ENCODE data around the gene HOXD8.

The HOXD8 gene

GRCh38 chr2:176146101-176146500, 16.6 kb downstream of the HOXD8 start:
- no peaks in the 10 kb centered on the region for H3K36me3 ChIP-seq (ENCODE audit: control insufficient read depth, insufficient read depth, low read length)
- H3K9me3 ChIP-seq (ENCODE audit: control insufficient read depth, low read length): no peaks in the 10 kb centered on the region
- no peaks in the 10 kb centered on the region for H3K4me1 ChIP-seq (ENCODE audit: control insufficient read depth, insufficient read depth, low read length, poor library complexity, severe bottlenecking)
- no peak overlapping the region for H3K4me3 ChIP-seq (ENCODE audit: extremely low read depth, insufficient read depth, low read length, poor library complexity, severe bottlenecking)
- WGBS, 2 experiments (ENCODE audit: insufficient coverage in 2 of 2): no CpG with 5 or more reads among the region's 6 CpGs
- H3K27ac ChIP-seq (ENCODE audit: low read depth, low read length, severe bottlenecking): no peak overlapping the region

- Histone ChIP-seq H3K4me1 (ENCODE audit: control insufficient read depth, insufficient read depth, low read length, poor library complexity, severe bottlenecking) (no peaks in the 10 kb centered on the region), H3K4me3 (ENCODE audit: extremely low read depth, insufficient read depth, low read length, poor library complexity, severe bottlenecking) (no peak overlapping the region), H3K36me3 (ENCODE audit: control insufficient read depth, insufficient read depth, low read length) (no peaks in the 10 kb centered on the region), H3K27ac (ENCODE audit: low read depth, low read length, severe bottlenecking) (no peak overlapping the region), H3K9me3 (ENCODE audit: control insufficient read depth, low read length) (no peaks in the 10 kb centered on the region)
Observed at GRCh38 chr2:176146645-176147044, 17.1 kb downstream of the HOXD8 start.

- H3K9me3 ChIP-seq (ENCODE audit: control insufficient read depth, low read length): no peaks in the 10 kb centered on the region
- no peak overlapping the region for H3K27ac ChIP-seq (ENCODE audit: low read depth, low read length, severe bottlenecking)
- no peaks in the 10 kb centered on the region for H3K4me1 ChIP-seq (ENCODE audit: control insufficient read depth, insufficient read depth, low read length, poor library complexity, severe bottlenecking)
- no peaks in the 10 kb centered on the region for H3K36me3 ChIP-seq (ENCODE audit: control insufficient read depth, insufficient read depth, low read length)
- no peak overlapping the region for H3K4me3 ChIP-seq (ENCODE audit: extremely low read depth, insufficient read depth, low read length, poor library complexity, severe bottlenecking)
- 8 to 12% methylated on average over 14 to 16 of the region's 32 CpGs for WGBS, 2 experiments (ENCODE audit: insufficient coverage in 2 of 2)
Observed at GRCh38 chr2:176147210-176147799, 17.8 kb downstream of the HOXD8 start.

- H3K4me1 ChIP-seq (ENCODE audit: control insufficient read depth, insufficient read depth, low read length, poor library complexity, severe bottlenecking): no peaks in the 10 kb centered on the region
- 3 to 5% methylated on average over 18 to 19 of the region's 31 CpGs for WGBS, 2 experiments (ENCODE audit: insufficient coverage in 2 of 2)
- no peaks in the 10 kb centered on the region for H3K9me3 ChIP-seq (ENCODE audit: control insufficient read depth, low read length)
- no peak overlapping the region for H3K4me3 ChIP-seq (ENCODE audit: extremely low read depth, insufficient read depth, low read length, poor library complexity, severe bottlenecking)
- no peaks in the 10 kb centered on the region for H3K36me3 ChIP-seq (ENCODE audit: control insufficient read depth, insufficient read depth, low read length)
- no peak overlapping the region for H3K27ac ChIP-seq (ENCODE audit: low read depth, low read length, severe bottlenecking)
Observed at GRCh38 chr2:176147800-176148496, 18.4 kb downstream of the HOXD8 start.

GRCh38 chr2:176148751-176149421, 19.4 kb downstream of the HOXD8 start:
- H3K4me1 ChIP-seq (ENCODE audit: control insufficient read depth, insufficient read depth, low read length, poor library complexity, severe bottlenecking): no peaks in the 10 kb centered on the region
- H3K9me3 ChIP-seq (ENCODE audit: control insufficient read depth, low read length): no peaks in the 10 kb centered on the region
- H3K36me3 ChIP-seq (ENCODE audit: control insufficient read depth, insufficient read depth, low read length): no peaks in the 10 kb centered on the region
- WGBS, 2 experiments (ENCODE audit: insufficient coverage in 2 of 2): 16 to 27% methylated on average over 8 to 9 of the region's 11 CpGs
- H3K27ac ChIP-seq (ENCODE audit: low read depth, low read length, severe bottlenecking): no peak overlapping the region
- H3K4me3 ChIP-seq (ENCODE audit: extremely low read depth, insufficient read depth, low read length, poor library complexity, severe bottlenecking): no peak overlapping the region

GRCh38 chr2:176149481-176149938, 20.0 kb downstream of the HOXD8 start:
- Histone ChIP-seq H3K27ac (ENCODE audit: low read depth, low read length, severe bottlenecking) (no peak overlapping the region), H3K4me3 (ENCODE audit: extremely low read depth, insufficient read depth, low read length, poor library complexity, severe bottlenecking) (no peak overlapping the region)
- WGBS, 2 experiments (ENCODE audit: insufficient coverage in 2 of 2): 8 to 10% methylated on average over 21 to 22 of the region's 22 CpGs

GRCh38 chr2:176149939-176150583, 20.6 kb downstream of the HOXD8 start:
- Histone ChIP-seq H3K9me3 (ENCODE audit: control insufficient read depth, low read length) (no peaks in the 10 kb centered on the region), H3K36me3 (ENCODE audit: control insufficient read depth, insufficient read depth, low read length) (no peaks in the 10 kb centered on the region), H3K4me1 (ENCODE audit: control insufficient read depth, insufficient read depth, low read length, poor library complexity, severe bottlenecking) (no peaks in the 10 kb centered on the region), H3K4me3 (ENCODE audit: extremely low read depth, insufficient read depth, low read length, poor library complexity, severe bottlenecking) (no peak overlapping the region), H3K27ac (ENCODE audit: low read depth, low read length, severe bottlenecking) (no peak overlapping the region)
- 11 to 14% methylated on average over 12 to 20 of the region's 24 CpGs for WGBS, 2 experiments (ENCODE audit: insufficient coverage in 2 of 2)

More at GRCh38 chr2:176149481-176149938, 20.0 kb downstream of the HOXD8 start:
- Histone ChIP-seq H3K36me3 (ENCODE audit: control insufficient read depth, insufficient read depth, low read length) (no peaks in the 10 kb centered on the region), H3K4me1 (ENCODE audit: control insufficient read depth, insufficient read depth, low read length, poor library complexity, severe bottlenecking) (no peaks in the 10 kb centered on the region), H3K9me3 (ENCODE audit: control insufficient read depth, low read length) (no peaks in the 10 kb centered on the region)

- peak overlapping the region; percentile 0 for H3K4me3 ChIP-seq (ENCODE audit: extremely low read depth, insufficient read depth, low read length, poor library complexity, severe bottlenecking)
- H3K9me3 ChIP-seq (ENCODE audit: control insufficient read depth, low read length): no peaks in the 10 kb centered on the region
- no peak overlapping the region for H3K27ac ChIP-seq (ENCODE audit: low read depth, low read length, severe bottlenecking)
- WGBS, 2 experiments (ENCODE audit: insufficient coverage in 2 of 2): 18 to 19% methylated on average over 9 to 10 of the region's 14 CpGs
- no peaks in the 10 kb centered on the region for H3K36me3 ChIP-seq (ENCODE audit: control insufficient read depth, insufficient read depth, low read length)
- H3K4me1 ChIP-seq (ENCODE audit: control insufficient read depth, insufficient read depth, low read length, poor library complexity, severe bottlenecking): no peaks in the 10 kb centered on the region
Observed at GRCh38 chr2:176150584-176151441, 21.3 kb downstream of the HOXD8 start.

- no peaks in the 10 kb centered on the region for H3K36me3 ChIP-seq (ENCODE audit: control insufficient read depth, insufficient read depth, low read length)
- H3K4me1 ChIP-seq (ENCODE audit: control insufficient read depth, insufficient read depth, low read length, poor library complexity, severe bottlenecking): no peaks in the 10 kb centered on the region
- no peak within 1 kb of the TSS for H3K27ac ChIP-seq (ENCODE audit: low read depth, low read length, severe bottlenecking)
- H3K9me3 ChIP-seq (ENCODE audit: control insufficient read depth, low read length): no peaks in the 10 kb centered on the region
- H3K4me3 ChIP-seq (ENCODE audit: extremely low read depth, insufficient read depth, low read length, poor library complexity, severe bottlenecking): peak within 1 kb of the TSS; percentile 0
- WGBS, 2 experiments (ENCODE audit: insufficient coverage in 2 of 2): 2% methylated on average over 22 to 43 of the region's 55 CpGs
Observed at GRCh38 chr2:176151442-176152287, 22.2 kb downstream of the HOXD8 start, which contains the start of gene HOXD4. TSS of gene HOXD4 (plus strand) at chr2:176151550. CDS start at chr2:176151634, 84 bp downstream.

All from mesodermal cell (in vitro differentiated cells).